ENCODE results near the gene FBXL16. TPM values are rescaled to one million over a fixed set of nuclear protein-coding genes. Genes with fewer than 3 reads are reported as not detected.
A peak's percentile ranks its signal among the peaks of the same experiment; 100 is the strongest.

FBXL16 gene
- polyA plus RNA-seq, 2 donors, result 8.0 to 13.0 TPM

DNA sequence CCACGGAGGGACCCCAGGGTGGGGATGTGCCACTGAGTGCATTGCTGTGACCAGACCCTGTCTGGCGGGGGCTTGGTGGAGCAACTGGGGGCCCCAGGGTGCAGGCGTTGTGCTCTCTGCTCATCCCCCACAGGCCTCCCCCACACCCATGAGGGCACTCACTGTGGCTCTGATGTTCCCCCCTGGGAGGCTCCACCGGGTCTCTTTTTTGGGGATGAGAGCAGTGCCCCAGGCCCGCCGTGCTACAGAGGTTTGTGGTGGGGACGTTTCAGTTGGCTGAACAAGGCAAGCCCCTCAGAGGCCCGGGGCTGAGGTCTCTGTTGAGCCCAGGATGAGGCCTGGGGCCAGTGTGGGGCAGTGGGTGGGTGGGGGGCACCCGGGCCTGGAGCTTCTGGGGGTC, 18.1 kb upstream of the FBXL16 start:
- no peak overlapping the region for H3K4me3 ChIP-seq (ENCODE audit: low read depth in 1 of 2, low read length in 2 of 2)
- H3K9me3 ChIP-seq (ENCODE audit: control insufficient read depth in 2 of 2, insufficient read depth in 1 of 2, low read depth in 1 of 2, low read length in 1 of 2), result no peaks in the 10 kb centered on the region
- H3K36me3 ChIP-seq (ENCODE audit: control insufficient read depth in 2 of 2, insufficient read depth in 2 of 2, low read length in 1 of 2), result no peaks in the 10 kb centered on the region
- peaks cover 0 to 8% of the 10 kb centered on the region in 2 donors for H3K27me3 ChIP-seq (ENCODE audit: control insufficient read depth in 1 of 2, insufficient read depth in 2 of 2, low read length in 2 of 2)
- no peak overlapping the region for H3K27ac ChIP-seq (ENCODE audit: low read depth in 2 of 2, low read length in 1 of 2)
- H3K4me1 ChIP-seq (ENCODE audit: control insufficient read depth in 2 of 2, insufficient read depth in 2 of 2, low read length in 1 of 2), result peaks cover 14 to 34% of the 10 kb centered on the region in 2 donors
- 85 to 86% methylated on average over 9 of the region's 9 CpGs for WGBS, 2 donors

- Histone ChIP-seq H3K27ac (ENCODE audit: low read depth in 2 of 2, low read length in 1 of 2) (no peak overlapping the region), H3K27me3 (ENCODE audit: control insufficient read depth in 1 of 2, insufficient read depth in 2 of 2, low read length in 2 of 2) (peaks cover 0 to 4% of the 10 kb centered on the region in 2 donors), H3K4me1 (ENCODE audit: control insufficient read depth in 2 of 2, insufficient read depth in 2 of 2, low read length in 1 of 2) (peaks cover 11 to 28% of the 10 kb centered on the region in 2 donors), H3K9me3 (ENCODE audit: control insufficient read depth in 2 of 2, insufficient read depth in 1 of 2, low read depth in 1 of 2, low read length in 1 of 2) (no peaks in the 10 kb centered on the region), H3K4me3 (ENCODE audit: low read depth in 1 of 2, low read length in 2 of 2) (no peak overlapping the region), H3K36me3 (ENCODE audit: control insufficient read depth in 2 of 2, insufficient read depth in 2 of 2, low read length in 1 of 2) (no peaks in the 10 kb centered on the region)
- 77 to 79% methylated on average over 24 of the region's 24 CpGs for WGBS, 2 donors
These were observed 17.4 kb upstream of the FBXL16 start for GRCh38 chr16:722835-723633.

DNA sequence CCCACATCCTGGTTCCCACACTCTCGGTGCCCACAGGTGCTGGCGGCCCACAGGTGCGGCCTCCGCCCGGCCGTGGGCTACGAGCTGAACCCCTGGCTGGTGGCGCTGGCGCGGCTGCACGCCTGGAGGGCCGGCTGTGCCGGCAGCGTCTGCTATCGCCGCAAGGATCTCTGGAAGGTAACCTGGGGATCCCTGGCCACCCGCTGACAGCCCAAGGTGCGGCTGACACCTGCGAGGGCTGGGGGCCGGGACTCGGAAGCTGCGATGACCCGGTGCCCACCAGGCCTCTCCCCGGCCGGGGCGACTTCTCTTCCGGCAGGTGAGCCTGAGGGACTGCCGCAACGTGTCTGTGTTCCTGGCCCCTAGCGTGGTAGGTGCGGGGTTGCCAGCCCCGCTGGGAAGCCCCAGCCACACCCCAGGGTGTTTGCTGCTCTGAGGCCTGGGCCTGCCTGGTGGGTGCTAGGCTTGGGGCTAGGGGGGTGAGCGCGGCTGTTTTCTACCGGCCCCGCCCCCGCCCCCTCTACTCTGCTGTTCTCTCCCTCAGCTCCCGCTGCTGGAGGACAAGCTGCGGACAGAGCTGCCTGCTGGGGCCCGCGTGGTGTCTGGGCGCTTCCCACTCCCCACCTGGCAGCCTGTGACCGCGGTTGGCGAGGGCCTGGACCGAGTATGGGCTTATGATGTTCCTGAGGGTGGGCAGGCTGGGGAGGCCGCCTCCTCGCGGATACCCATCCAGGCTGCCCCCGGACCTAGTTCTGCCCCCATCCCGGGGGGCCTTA, 16.4 kb upstream of the FBXL16 start:
- 74 to 80% methylated on average over 51 of the region's 51 CpGs for WGBS, 2 donors
- peak overlapping the region; percentile 29 to 78 for H3K27ac ChIP-seq (ENCODE audit: low read depth in 2 of 2, low read length in 1 of 2)
- no peaks in the 10 kb centered on the region for H3K9me3 ChIP-seq (ENCODE audit: control insufficient read depth in 2 of 2, insufficient read depth in 1 of 2, low read depth in 1 of 2, low read length in 1 of 2)
- H3K36me3 ChIP-seq (ENCODE audit: control insufficient read depth in 2 of 2, insufficient read depth in 2 of 2, low read length in 1 of 2), result no peaks in the 10 kb centered on the region
- peaks cover 9 to 21% of the 10 kb centered on the region in 2 donors for H3K4me1 ChIP-seq (ENCODE audit: control insufficient read depth in 2 of 2, insufficient read depth in 2 of 2, low read length in 1 of 2)
- H3K4me3 ChIP-seq (ENCODE audit: low read depth in 1 of 2, low read length in 2 of 2), result peak overlapping the region; percentile 65 to 85
- H3K27me3 ChIP-seq (ENCODE audit: control insufficient read depth in 1 of 2, insufficient read depth in 2 of 2, low read length in 2 of 2), result no peaks in the 10 kb centered on the region

DNA sequence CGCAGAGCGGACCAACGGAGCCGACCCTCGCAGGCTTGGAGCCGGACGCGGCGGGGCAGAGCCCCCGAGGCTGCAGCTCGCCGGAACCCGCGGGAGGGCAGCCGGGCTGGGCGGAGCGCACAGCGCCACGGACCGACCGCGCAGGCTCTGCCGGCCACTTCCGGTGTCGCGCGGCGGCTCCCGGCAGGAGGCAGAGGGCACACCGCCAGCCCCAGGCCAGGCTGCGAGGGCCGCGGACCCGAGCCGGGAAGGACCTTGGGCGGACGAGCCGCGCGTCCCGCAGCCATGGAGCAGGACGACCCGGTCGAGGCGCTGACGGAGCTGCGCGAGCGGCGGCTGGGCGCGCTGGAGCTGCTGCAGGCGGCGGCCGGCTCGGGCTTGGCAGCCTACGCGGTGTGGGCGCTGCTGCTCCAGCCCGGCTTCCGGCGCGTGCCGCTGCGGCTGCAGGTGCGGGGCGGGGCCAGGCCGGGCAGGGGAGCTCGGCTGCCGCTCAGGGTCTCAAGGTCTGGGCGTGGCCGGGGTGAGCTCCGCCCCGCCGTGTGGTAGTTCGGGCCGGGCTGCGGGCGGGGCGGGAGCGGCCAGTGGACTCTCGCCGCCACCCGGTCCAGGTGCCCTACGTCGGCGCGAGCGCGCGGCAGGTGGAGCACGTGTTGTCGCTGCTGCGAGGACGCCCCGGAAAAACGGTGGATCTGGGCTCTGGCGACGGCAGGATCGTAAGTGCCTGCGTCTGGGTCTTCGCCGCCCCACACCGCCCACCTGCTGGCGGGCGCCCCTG, 15.6 kb upstream of the FBXL16 start, which contains the start of gene ANTKMT:
Gene ANTKMT (plus strand): TSS at position 157 of the 775 bp plus-strand sequence. CDS start 129 bp downstream, at position 286.
- H3K9me3 ChIP-seq (ENCODE audit: control insufficient read depth in 2 of 2, insufficient read depth in 1 of 2, low read depth in 1 of 2, low read length in 1 of 2), result no peaks in the 10 kb centered on the region
- 8 to 9% methylated on average over 89 to 106 of the region's 106 CpGs for WGBS, 2 donors

GRCh38 chr16:720447-720989, 14.9 kb upstream of the FBXL16 start:
- peaks cover 11 to 28% of the 10 kb centered on the region in 2 donors for H3K4me1 ChIP-seq (ENCODE audit: control insufficient read depth in 2 of 2, insufficient read depth in 2 of 2, low read length in 1 of 2)
- H3K36me3 ChIP-seq (ENCODE audit: control insufficient read depth in 2 of 2, insufficient read depth in 2 of 2, low read length in 1 of 2), result no peaks in the 10 kb centered on the region
- H3K27me3 ChIP-seq (ENCODE audit: control insufficient read depth in 1 of 2, insufficient read depth in 2 of 2, low read length in 2 of 2), result peaks cover 0 to 3% of the 10 kb centered on the region in 2 donors
- 1% methylated on average over 38 of the region's 38 CpGs for WGBS, 2 donors
- peak overlapping the region; percentile 65 to 85 for H3K4me3 ChIP-seq (ENCODE audit: low read depth in 1 of 2, low read length in 2 of 2)
- peak overlapping the region; percentile 78 for H3K27ac ChIP-seq (ENCODE audit: low read depth in 2 of 2, low read length in 1 of 2)
- H3K9me3 ChIP-seq (ENCODE audit: control insufficient read depth in 2 of 2, insufficient read depth in 1 of 2, low read depth in 1 of 2, low read length in 1 of 2), result no peaks in the 10 kb centered on the region

More for the DNA sequence above, 15.6 kb upstream of the FBXL16 start, which contains the start of gene ANTKMT:
- Histone ChIP-seq H3K4me3 (ENCODE audit: low read depth in 1 of 2, low read length in 2 of 2) (peak within 1 kb of the TSS; percentile 65 to 85), H3K4me1 (ENCODE audit: control insufficient read depth in 2 of 2, insufficient read depth in 2 of 2, low read length in 1 of 2) (peaks cover 9 to 25% of the 10 kb centered on the region in 2 donors), H3K27ac (ENCODE audit: low read depth in 2 of 2, low read length in 1 of 2) (peak within 1 kb of the TSS; percentile 78), H3K36me3 (ENCODE audit: control insufficient read depth in 2 of 2, insufficient read depth in 2 of 2, low read length in 1 of 2) (no peaks in the 10 kb centered on the region), H3K27me3 (ENCODE audit: control insufficient read depth in 1 of 2, insufficient read depth in 2 of 2, low read length in 2 of 2) (peaks cover 0 to 3% of the 10 kb centered on the region in 2 donors)

DNA sequence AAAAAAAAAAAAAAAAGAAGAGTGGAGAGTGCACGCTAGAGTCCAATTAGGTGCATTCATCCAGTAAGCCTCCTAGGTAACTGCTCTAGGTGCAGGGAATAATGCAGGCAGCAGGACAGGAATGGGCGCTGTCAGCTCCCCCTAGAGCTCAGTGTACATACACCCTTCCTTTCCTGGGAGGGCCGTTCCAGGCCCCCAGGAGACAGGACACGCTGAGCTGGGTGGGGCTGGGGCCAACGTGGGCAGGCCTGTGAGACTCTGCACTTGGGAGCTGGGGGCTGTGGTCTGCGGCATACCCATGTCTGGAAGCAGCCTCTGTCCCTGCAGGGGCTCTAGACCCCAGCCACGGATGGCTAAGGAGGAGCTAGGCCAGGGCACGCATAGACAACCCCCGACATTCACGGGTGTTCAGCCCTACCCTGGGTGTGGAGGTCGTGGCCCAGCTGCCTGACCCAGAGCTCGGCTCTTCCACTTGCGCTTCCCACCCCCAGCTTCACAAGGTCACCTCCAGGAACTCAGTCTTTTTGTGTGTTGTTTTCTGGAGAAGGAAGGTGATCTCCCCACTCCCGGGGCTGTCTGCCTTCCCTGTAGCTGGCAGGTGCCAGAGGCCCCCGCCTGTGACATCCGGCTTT, 14.3 kb upstream of the FBXL16 start:
- peaks cover 0 to 3% of the 10 kb centered on the region in 2 donors for H3K27me3 ChIP-seq (ENCODE audit: control insufficient read depth in 1 of 2, insufficient read depth in 2 of 2, low read length in 2 of 2)
- H3K4me3 ChIP-seq (ENCODE audit: low read depth in 1 of 2, low read length in 2 of 2), result peak overlapping the region; percentile 65 to 85
- peaks cover 11 to 31% of the 10 kb centered on the region in 2 donors for H3K4me1 ChIP-seq (ENCODE audit: control insufficient read depth in 2 of 2, insufficient read depth in 2 of 2, low read length in 1 of 2)
- peak overlapping the region; percentile 9 to 78 for H3K27ac ChIP-seq (ENCODE audit: low read depth in 2 of 2, low read length in 1 of 2)
- 9 to 12% methylated on average over 16 of the region's 16 CpGs for WGBS, 2 donors
- no peaks in the 10 kb centered on the region for H3K9me3 ChIP-seq (ENCODE audit: control insufficient read depth in 2 of 2, insufficient read depth in 1 of 2, low read depth in 1 of 2, low read length in 1 of 2)
- H3K36me3 ChIP-seq (ENCODE audit: control insufficient read depth in 2 of 2, insufficient read depth in 2 of 2, low read length in 1 of 2), result no peaks in the 10 kb centered on the region

GRCh38 chr16:718922-719321, 13.3 kb upstream of the FBXL16 start:
- H3K4me1 ChIP-seq (ENCODE audit: control insufficient read depth in 2 of 2, insufficient read depth in 2 of 2, low read length in 1 of 2), result peaks cover 11 to 38% of the 10 kb centered on the region in 2 donors
- H3K27ac ChIP-seq (ENCODE audit: low read depth in 2 of 2, low read length in 1 of 2), result no peak overlapping the region
- peaks cover 0 to 3% of the 10 kb centered on the region in 2 donors for H3K27me3 ChIP-seq (ENCODE audit: control insufficient read depth in 1 of 2, insufficient read depth in 2 of 2, low read length in 2 of 2)
- no peaks in the 10 kb centered on the region for H3K9me3 ChIP-seq (ENCODE audit: control insufficient read depth in 2 of 2, insufficient read depth in 1 of 2, low read depth in 1 of 2, low read length in 1 of 2)
- 75 to 76% methylated on average over 6 of the region's 6 CpGs for WGBS, 2 donors
- H3K36me3 ChIP-seq (ENCODE audit: control insufficient read depth in 2 of 2, insufficient read depth in 2 of 2, low read length in 1 of 2), result no peaks in the 10 kb centered on the region
- no peak overlapping the region for H3K4me3 ChIP-seq (ENCODE audit: low read depth in 1 of 2, low read length in 2 of 2)

GRCh38 chr16:718389-718788, 12.8 kb upstream of the FBXL16 start:
- peaks cover 11 to 38% of the 10 kb centered on the region in 2 donors for H3K4me1 ChIP-seq (ENCODE audit: control insufficient read depth in 2 of 2, insufficient read depth in 2 of 2, low read length in 1 of 2)
- 84 to 90% methylated on average over 9 of the region's 9 CpGs for WGBS, 2 donors

More at GRCh38 chr16:718389-718788, 12.8 kb upstream of the FBXL16 start:
- Histone ChIP-seq H3K36me3 (ENCODE audit: control insufficient read depth in 2 of 2, insufficient read depth in 2 of 2, low read length in 1 of 2) (no peaks in the 10 kb centered on the region), H3K4me3 (ENCODE audit: low read depth in 1 of 2, low read length in 2 of 2) (no peak overlapping the region), H3K27me3 (ENCODE audit: control insufficient read depth in 1 of 2, insufficient read depth in 2 of 2, low read length in 2 of 2) (peaks cover 0 to 3% of the 10 kb centered on the region in 2 donors), H3K9me3 (ENCODE audit: control insufficient read depth in 2 of 2, insufficient read depth in 1 of 2, low read depth in 1 of 2, low read length in 1 of 2) (no peaks in the 10 kb centered on the region), H3K27ac (ENCODE audit: low read depth in 2 of 2, low read length in 1 of 2) (no peak overlapping the region)
